ENCODE data around the gene MAML2. TPM values are rescaled to one million over a fixed set of nuclear protein-coding genes. Genes with fewer than 3 reads are reported as not detected.

The MAML2 gene
- polyA plus RNA-seq, 3 donors: 30.0 to 33.8 (median 30.9) TPM

DNA sequence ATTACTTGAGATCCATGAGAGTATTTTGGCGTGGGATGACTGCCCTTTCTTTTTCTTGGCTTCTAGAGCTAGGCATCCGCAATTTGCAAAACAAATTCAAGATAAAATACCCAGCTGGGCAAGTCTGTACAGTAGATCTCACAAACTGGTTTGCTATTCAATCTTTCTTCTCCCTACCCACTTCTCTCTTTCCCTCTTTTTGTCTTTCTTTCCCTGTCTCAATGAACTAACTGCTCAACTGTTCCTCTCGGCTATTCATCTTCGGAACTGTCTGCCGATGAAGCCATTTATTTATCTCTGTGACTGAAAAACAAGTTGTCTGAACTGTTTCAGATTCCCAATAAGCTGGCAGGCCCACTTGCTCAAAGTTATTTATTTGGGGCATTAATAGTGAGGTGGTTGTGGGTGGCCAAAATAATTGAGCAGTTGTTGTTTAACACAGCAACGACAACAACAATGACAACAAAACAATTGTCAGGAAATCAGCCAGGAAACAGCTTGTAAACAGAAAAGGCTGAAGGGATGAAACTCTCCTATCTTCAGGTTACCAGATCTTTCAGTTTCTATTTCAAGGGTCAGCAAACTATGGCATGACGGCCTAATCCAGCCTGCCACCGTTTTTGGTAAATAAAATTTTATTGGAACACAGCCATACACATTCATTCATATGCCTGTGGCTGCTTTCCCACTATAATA lies 343.1 kb downstream of the MAML2 start:
- DNase-seq (ENCODE audit: low read depth in 3 of 3, low spot score in 2 of 3): no peak

DNA sequence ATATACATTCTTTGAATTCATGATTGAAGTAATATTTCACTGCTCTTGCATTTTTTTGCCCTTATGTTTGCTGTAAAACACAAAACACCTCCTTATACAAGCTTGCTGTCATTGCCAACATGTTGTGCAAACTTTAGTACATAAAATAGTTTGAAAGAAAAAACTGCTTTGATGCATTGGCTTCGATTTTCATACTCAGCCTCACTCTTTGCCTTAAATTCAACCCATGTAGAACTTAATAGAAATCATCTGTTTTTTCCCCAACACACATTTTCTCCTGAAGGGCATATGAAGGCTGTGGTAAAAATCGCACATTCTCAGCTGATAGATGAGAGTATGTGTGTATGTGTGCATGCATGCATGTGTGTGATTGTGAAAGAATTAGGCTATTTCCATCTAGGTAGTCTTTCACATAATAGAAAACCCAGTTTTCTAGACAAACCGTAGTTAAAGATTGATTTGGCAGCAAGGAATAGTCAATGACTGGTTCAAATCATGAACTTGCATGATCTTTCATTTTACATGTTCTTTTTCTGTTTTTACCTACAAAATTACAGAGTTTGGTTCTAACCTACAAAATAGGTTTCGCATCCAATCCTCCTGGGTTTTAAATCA lies 346.3 kb downstream of the MAML2 start:
- DNase-seq (ENCODE audit: low read depth in 3 of 3, low spot score in 2 of 3): no peak

DNA sequence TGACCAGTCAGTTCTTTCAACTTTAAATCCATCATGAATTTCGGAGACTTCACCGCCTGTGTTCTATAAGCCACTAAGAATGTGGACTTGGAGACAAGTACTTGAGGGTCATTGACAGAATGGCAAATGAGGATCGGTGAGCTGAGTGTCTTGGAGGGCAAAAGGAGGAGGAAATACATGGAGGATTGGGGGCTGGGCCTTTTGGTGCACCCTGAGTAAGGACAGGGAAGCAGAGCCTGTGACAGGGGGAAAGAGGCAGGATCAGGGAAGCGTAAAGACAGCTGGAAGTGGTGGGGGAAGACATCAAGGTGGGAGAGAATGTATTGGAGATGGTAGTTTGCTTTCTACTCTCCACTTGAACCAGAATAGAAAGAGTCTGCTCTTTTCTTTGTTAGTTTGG lies 348.7 kb downstream of the MAML2 start:
- DNase-seq (ENCODE audit: low read depth in 3 of 3, low spot score in 2 of 3): no peak

DNA sequence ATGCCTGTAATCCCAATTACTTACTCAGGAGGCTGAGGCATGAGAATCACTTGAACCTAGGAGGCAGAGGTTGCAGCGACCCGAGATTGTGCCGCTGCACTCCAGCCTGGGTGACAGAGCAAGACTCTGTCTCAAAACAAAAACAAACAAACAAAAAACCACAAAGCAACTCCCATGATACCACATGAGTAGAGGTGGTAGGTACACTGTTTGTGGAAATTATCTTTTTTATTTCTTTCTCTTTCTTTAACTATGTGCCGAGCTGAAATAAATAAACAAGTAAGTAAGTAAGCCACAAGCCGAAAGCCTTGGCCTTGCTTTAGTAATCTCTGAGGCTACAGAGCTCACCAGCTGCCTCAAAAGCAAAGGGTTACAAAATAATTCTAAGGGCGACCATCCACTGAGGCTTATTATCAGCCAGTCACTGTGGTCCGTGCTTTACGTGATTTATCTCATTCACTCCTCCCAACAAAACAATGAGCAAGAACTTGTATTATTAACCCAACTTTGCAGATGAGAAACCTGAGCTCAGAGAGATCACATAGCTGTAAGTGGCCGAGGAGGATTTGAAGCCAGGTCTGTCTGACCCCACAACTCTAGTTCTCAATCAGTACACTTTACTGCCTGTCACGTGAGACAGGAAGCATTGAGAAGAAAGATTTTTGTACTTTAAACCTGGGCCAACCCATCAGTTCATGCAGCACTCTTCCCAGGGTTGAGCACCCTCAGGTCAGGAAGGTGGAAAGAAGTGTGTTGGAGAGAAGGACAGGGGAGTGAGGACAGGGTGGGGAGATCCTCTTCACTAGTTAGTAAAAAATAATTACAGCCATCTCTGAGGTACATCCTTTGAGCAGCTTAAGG lies 349.3 kb downstream of the MAML2 start:
- DNase-seq (ENCODE audit: low read depth in 3 of 3, low spot score in 2 of 3): no peak

DNA sequence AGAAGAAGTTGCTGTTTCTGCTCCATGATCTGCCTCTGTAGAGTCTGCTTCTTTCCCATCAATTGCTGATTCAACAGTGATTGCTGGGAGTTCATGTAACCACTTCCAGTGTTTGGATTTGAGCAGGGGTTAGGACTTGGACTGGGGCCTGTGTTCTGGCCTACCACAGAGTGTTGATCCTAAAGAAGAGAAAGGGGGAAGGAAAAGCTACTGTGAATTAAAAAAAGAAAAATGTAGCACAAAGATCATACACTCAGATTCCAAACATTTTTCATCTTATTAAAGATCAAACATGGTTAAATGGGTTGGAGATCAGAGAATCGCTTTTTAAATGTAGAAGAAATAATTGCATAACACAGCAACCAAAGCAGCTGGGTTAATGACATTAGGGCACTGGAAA lies 351.4 kb downstream of the MAML2 start:
- no peak for DNase-seq (ENCODE audit: low read depth in 3 of 3, low spot score in 2 of 3)

DNA sequence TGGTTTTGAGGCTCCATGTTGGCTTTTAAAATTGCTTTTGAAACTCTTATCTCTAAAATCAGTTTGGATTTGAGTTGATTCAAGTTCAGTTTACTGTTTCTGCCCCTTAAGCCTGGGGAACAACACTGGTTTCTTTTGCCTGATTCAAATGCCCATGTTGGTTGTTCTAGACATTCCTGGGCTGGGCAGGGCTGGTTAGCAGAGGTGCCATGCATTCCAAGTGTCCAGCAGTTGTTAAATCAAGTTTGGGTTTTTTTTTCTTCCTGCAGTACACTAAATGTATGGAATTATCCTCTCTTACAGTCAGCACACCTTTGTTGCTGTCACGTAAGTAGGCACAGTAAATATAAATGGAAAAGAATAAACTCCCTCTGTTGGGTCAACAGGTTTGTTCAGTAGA lies 351.9 kb downstream of the MAML2 start:
- no peak for DNase-seq (ENCODE audit: low read depth in 3 of 3, low spot score in 2 of 3)

DNA sequence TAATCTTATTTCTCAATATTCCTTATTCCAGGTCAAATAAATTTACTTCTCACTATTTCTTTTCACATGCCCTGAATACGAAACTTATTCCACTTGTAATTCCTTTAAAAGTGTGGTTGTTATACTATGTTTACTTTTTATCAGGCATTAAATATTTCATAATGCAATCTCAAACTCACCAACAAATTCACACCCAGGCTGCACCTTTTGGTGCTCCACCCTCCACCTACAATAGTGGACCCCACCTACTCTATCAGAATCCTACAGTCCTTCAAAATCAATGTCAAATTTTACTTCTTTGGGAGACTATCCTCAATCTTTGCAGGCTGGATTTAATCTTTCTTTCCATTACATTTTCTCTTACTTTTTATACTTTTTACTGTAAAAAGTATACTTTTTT lies 353.2 kb downstream of the MAML2 start:
- DNase-seq (ENCODE audit: low read depth in 3 of 3, low spot score in 2 of 3): no peak

DNA sequence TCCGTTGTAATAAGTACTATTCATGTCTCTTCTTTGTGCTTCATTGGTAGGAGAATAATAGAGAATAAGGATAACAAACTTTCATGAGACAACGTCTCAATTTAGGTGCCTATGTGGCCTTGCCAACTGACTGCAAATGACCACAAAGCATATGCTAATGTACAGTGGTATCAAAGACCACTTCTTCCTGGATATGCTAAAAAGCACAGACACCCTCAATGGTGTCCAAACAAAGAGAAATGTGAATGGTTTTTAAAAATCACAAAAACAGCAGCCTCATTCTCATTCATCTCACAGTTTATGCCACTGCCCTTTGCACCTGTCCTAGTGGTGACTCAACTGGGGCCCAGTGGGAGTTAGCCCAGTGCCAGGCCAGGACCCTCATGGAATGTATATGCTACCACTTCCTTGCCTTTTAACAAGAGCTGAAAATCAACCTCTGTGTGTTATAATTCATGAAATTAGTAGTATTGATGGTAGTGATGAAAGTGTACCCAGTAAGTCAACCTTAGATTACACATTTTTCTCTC lies 353.9 kb downstream of the MAML2 start:
- no peak for DNase-seq (ENCODE audit: low read depth in 3 of 3, low spot score in 2 of 3)

DNA sequence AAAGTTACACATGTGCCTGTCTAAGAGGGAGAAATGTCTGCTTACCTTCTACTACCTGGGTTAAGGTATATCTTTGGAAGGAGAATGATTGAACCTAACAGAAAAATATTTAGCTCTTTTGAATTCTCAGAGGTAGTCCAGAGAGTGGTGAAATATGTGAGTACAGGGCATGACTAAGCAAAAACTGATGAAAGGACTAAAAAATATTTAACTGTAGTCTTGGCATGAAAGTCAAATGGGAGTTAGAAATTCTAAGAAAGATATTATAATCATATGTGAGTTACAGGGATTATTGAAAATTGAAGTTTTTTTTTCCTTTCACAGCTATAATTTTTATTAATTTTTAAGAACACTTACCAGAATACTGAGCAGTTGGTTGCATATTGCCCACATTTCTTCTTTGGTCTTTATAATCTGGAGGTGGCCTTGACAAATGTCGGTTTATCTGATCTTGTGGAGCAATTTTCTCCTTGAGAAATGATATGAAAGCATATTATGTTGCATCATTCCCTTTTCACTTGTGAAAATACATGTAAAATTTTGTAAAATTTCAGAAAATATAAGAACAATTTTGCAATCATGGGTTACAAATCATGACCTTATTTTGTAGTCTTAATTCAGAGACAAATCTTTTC lies 357.7 kb downstream of the MAML2 start:
- no peak for DNase-seq (ENCODE audit: low read depth in 3 of 3, low spot score in 2 of 3)

DNA sequence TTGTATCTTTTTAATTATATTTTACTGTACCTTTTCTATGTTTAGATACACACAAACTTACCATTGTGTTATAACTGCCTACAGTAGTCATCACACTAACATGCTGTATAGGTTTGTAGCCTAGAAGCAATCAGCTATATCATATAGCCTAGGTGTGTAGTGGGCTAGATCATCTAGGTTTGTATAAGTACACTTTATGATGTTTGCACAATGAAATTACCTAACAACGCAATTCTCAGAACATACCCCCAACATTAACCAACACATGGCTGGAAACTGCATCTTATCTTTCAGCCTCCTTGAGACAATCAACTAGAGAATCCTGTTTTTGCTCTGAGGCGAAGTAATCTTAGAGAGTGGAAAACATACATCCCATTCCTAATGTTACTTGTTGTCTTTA lies 358.9 kb downstream of the MAML2 start:
- DNase-seq (ENCODE audit: low read depth in 3 of 3, low spot score in 2 of 3): no peak

DNA sequence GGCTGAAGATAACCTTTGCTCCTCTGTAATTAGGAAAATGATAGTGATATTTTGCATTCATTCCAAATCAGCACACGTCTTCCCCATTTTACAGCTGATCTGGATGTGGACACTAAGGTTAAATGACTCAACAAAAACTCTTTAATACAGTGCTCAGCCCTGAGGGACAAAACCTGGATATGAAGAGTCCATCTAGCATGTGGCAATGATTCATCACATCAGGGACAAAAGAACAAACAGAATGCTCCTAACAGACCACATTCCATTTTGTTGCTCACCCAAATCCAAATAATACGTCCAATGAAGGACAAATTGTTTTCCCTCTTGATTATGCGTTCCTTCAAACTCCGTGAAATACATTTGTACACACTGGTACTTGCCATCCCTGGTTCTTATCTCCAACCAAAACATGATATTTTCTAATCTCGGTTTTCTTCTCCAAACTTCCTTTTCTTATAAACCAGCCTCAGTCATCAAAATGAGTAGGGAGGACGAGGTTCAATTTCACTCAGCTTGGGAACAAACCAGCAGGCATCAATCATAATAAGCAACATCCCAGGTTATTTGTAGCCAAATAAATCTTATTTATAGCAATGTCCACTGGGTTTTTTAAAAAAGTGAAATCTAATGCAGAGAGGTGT lies 365.3 kb downstream of the MAML2 start:
- DNase-seq (ENCODE audit: low read depth in 3 of 3, low spot score in 2 of 3): no peak

DNA sequence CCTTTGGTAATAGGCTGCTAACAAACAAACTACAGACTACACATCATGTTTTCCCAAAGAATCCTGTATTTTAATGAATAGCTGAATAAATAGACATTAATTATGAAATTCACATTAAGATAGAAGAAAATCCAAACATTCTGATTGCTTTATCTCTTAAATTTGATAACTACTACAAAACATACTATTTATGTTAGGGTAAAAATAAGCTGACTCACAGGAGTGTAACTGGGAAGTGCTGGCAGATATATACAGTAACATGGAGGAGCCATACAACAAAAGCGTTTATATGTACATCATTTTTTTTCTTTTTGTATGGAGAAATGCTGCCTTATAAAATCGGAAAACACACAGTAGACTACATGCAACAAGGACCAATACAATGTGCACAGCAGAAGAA lies 366.4 kb downstream of the MAML2 start:
- no peak for DNase-seq (ENCODE audit: low read depth in 3 of 3, low spot score in 2 of 3)

DNA sequence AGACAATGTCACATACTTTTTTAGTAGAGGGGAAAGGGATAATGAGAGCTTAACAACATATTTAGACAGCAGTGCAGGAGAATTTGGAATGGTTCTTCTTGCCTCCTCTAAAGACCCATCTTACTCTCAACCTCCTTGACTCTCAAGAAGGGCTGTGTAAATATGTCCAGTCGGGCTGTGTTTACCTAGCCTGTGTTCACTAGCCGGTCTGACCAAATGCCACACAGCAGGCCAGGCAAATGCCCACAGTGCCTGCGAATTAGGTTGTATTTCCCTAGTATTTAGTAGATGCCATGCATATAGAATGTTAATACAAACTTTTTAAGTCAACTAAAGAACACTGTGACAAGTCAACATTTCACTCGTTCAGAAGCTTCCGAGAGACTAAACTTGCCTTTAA lies 367.7 kb downstream of the MAML2 start:
- no peak for DNase-seq (ENCODE audit: low read depth in 3 of 3, low spot score in 2 of 3)

DNA sequence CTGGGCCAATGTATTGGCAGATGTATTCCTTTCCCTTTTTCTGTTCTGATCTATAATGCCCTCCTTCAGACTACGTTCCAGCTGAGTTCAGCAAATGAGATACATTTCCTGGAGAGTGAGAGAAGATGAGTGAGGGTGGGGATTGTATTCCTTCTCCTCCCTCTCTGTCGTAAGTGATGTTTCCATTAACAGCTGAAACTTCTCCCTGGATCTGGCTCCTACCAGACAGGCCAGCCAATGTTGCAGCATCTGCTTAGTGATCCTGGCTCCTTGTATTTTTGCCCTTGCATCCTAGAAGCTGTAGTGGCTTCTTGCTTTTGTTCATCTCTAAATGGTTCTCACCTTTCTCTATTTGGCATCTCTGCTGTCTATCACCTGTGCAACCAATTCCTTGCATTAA lies 370.9 kb downstream of the MAML2 start:
- no peak for DNase-seq (ENCODE audit: low read depth in 3 of 3, low spot score in 2 of 3)

DNA sequence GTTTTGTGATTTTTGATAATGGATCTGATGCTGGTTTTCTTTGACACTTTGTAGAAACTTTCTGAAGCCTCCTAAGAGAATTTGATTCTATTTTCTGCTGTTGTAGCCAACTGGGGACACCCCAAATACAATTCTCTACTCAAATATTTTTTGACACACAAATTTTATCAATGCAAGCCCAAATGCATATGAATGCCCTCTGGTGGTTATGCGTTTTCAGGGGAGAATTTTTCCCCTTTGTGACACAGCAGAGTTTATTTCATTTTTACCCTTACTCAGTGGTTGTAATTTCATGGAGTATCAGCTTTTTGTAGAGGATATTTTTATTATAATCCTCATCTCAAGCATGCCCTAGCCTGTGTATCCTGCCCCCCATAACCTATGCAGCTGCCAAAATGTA lies 374.4 kb downstream of the MAML2 start:
- DNase-seq (ENCODE audit: low read depth in 3 of 3, low spot score in 2 of 3): no peak

DNA sequence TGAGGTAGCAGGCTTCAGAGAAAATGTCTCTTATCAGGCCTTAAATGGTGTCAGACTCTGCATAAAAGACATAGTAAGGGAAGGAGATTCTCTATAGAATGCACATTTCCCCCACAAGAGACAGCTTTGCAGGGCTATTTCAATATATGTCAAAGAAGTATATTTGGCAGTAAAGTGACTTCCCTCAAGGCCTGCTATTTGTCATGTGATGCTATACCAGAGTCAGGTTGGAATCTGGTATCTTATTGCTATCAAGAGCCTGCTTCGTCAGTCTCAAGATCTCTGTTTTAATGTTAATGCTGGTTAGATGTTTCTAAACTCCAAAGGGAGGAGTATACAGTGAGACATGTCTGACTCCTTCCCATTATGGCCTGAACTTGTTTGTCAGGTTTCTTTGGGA lies 378.7 kb downstream of the MAML2 start:
- DNase-seq (ENCODE audit: low read depth in 3 of 3, low spot score in 2 of 3): no peak

DNA sequence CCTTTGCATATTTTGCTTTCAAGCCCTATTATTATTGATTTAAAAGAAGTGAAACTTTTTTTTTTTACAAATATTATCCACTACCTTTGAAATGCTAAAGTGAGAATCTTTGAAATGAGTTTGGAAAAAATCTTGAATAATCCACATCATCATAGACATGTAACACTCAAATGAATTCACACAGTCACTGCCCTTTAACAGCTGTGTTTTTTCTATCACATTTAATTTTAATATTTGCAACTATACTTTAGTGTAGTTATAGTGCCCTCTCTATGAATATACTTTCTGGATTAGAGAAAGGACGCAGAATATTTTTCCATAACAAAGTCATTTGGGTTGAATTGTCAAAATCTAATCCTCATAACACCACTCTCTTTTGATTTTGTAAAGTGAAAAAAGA lies 381.2 kb downstream of the MAML2 start:
- no peak for DNase-seq (ENCODE audit: low read depth in 3 of 3, low spot score in 2 of 3)

DNA sequence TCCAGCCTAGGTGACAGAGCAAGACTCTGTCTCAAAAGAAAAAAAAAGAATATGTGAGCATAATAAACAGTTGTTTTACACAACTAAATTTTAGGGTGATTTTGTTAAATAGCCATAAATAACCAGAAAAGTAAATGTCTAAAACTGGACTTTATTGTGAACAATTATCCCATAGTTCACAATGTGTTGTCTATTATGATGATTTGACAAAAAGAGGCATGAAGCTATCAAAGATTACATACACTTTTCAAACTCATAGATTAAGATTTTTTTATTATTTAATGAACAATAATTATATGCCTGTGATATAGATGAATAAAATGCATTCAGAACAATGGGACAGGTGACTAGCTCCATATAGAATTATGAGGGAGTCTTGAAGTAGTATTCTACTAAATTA lies 392.1 kb downstream of the MAML2 start:
- no peak for DNase-seq (ENCODE audit: low read depth in 3 of 3, low spot score in 2 of 3)

DNA sequence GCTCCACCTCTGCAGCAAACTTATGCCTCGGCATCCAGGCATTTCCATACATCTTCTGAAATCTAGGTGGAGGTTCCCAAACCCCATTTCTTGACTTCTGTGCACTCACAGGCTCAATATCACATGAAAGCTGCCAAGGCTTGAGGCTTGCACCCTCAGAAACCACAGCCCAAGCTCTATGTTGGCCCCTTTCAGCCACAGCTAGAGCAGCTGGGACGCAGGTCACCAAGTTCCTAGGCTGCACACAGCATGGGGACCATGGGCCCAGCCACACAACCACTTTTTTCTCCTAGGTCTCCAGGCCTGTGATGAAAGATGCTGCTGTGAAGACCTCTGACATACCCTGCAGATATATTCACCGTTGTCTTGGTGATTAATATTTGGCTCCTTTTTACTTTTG lies 394.4 kb downstream of the MAML2 start:
- DNase-seq (ENCODE audit: low read depth in 3 of 3, low spot score in 2 of 3): no peak

DNA sequence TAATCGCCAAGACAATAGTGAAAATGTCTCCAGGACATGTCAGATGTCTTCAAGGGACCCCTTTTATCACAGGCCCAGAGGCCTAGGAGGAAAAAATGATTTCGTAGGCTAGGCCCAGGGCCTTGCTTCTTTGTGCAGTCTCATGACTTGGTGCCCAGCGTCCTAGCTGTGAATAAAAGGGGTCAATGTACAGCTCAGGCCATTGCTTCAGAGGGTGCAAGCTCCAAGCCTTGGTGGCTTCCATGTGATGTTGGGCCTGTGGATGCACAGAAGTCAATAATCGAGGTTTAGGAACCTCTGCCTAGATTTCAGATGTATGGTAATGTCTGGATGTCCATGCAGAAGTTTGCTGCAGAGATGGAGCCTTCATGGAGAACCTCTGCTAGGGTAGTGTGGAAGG lies 398.4 kb downstream of the MAML2 start:
- DNase-seq (ENCODE audit: low read depth in 3 of 3, low spot score in 2 of 3): no peak

DNA sequence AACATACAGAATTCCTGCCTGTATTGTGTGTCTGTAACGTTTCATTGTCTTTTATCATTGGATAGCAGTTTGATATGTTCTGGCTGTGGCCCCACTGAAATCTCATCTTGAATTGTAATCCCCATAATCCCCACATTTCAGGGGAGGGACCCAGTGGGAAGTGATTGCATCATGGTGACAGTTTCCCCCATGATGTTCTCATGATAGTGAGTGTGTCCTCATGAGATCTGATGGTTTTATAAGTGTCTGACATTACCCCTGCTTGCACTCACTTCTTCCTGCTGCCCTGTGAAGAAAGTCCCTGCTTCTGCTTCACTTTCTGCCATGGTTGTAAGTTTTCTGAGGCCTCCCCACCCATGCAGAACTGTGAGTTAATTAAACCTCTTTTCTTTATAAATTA lies 399.4 kb downstream of the MAML2 start:
- DNase-seq (ENCODE audit: low read depth in 3 of 3, low spot score in 2 of 3): no peak

Data from right renal cortex interstitium (tissue), 3 donors.